HepG2 (cell line): ENCODE results near the gene TSR1. TPM values are rescaled to one million over a fixed set of nuclear protein-coding genes. Genes with fewer than 3 reads are reported as not detected.

Source experiments
- BORCS8-MEF2B ChIP-seq: sonication (generic); formaldehyde crosslinking; IDR thresholded peaks from 2 replicates; pipeline ENCODE4 v1.8.0; 2022; ENCODE audit warnings: mild to moderate bottlenecking, missing genetic modification reagents
- ELF4 ChIP-seq: sonication (generic); formaldehyde crosslinking; IDR thresholded peaks from 2 replicates; pipeline ENCODE4 v1.5.0; 2020; ENCODE audit warnings: missing genetic modification reagents, mild to moderate bottlenecking, moderate library complexity, borderline replicate concordance
- GABPA ChIP-seq, 2 experiments: IDR thresholded peaks; 2 replicates each; pipeline ENCODE4 v1.6.1; 2011 to 2016; ENCODE audit warnings: low read depth in 2 of 2, low read length in 1 of 2, missing biosample characterization in 1 of 2, missing genetic modification characterization in 1 of 2
- KAT7 ChIP-seq: IDR thresholded peaks from 2 replicates; pipeline ENCODE4 v1.6.1; 2018; ENCODE audit warnings: borderline replicate concordance, missing compliant biosample characterization
- KLF15 ChIP-seq: sonication (generic); formaldehyde crosslinking; IDR thresholded peaks from 2 replicates; pipeline ENCODE4 v1.8.1; 2023; ENCODE audit warnings: borderline replicate concordance, mild to moderate bottlenecking, inconsistent platforms, missing genetic modification reagents, mixed read lengths
- SAP130 ChIP-seq: IDR thresholded peaks from 2 replicates; pipeline ENCODE4 v1.6.1; 2016; ENCODE audit warnings: low read depth
- SOX13 ChIP-seq, 3 experiments: fragments of 450-650 bp in 1 of 3; sonication (generic) in 1 of 3; formaldehyde crosslinking in 1 of 3; IDR thresholded peaks in 2 of 3; conservative IDR thresholded peaks in 1 of 3; 2 replicates each; pipeline versions ENCODE4 v1.5.0 to v1.6.1; 2016 to 2020; ENCODE audit warnings: antibody characterized with exemption in 1 of 3, mild to moderate bottlenecking in 1 of 3, missing compliant biosample characterization in 1 of 3, missing genetic modification reagents in 1 of 3, moderate library complexity in 1 of 3
- SP2 ChIP-seq: sonication (generic); formaldehyde crosslinking; IDR thresholded peaks from 2 replicates; pipeline ENCODE4 v1.5.1; 2020; ENCODE audit warnings: mild to moderate bottlenecking, missing genetic modification reagents
- U2AF2 ChIP-seq: fragments of 200-400 bp; formaldehyde crosslinking; IDR thresholded peaks from 2 replicates; pipeline ENCODE4 v1.6.1; 2017; ENCODE audit warnings: low read depth, mild to moderate bottlenecking, low read length
- ZNF17 ChIP-seq: sonication (generic); formaldehyde crosslinking; IDR thresholded peaks from 2 replicates; pipeline ENCODE4 v1.5.0; 2020; ENCODE audit warnings: mild to moderate bottlenecking, missing genetic modification reagents
- ZZZ3 ChIP-seq: sonication (generic); formaldehyde crosslinking; IDR thresholded peaks from 2 replicates; pipeline ENCODE4 v1.4.0; 2020; ENCODE audit warnings: missing genetic modification reagents, mild to moderate bottlenecking, borderline replicate concordance
- polyA plus RNA-seq, 8 experiments: library from polyadenylated mRNA; depleted of rRNA in 3 of 8; stranded (reverse) in 7 of 8; unstranded in 1 of 8; fragments of >200 nt; fragmentation: Illumina TruSeq in 4 of 8; extraction: Trizol in 4 of 8; gene quantifications; 2 replicates each; pipeline versions ENCODE4 v1.2.1 to v1.2.3, GENCODE V29; 2011 to 2016; ENCODE audit warnings: low read depth in 4 of 8, missing spikeins in 1 of 8, mixed read lengths in 1 of 8; ENCODE audit not compliant: insufficient read depth in 1 of 8
- total RNA-seq, 5 experiments: library from RNA; depleted of rRNA; stranded (reverse); fragments of >200 nt; fragmentation: Illumina TruSeq; extraction: Trizol; gene quantifications; 2 replicates each; pipeline ENCODE4 v1.2.3, GENCODE V29; 2016; ENCODE audit warnings: low read depth in 1 of 5
- TF ChIP-seq, protein P1 (sequence below): sonication (generic); formaldehyde crosslinking; IDR thresholded peaks from 2 replicates; pipeline ENCODE4 v1.4.0; 2020; ENCODE audit warnings: missing genetic modification reagents
- TF ChIP-seq, protein P2 (sequence below): sonication (generic); formaldehyde crosslinking; IDR thresholded peaks from 2 replicates; pipeline ENCODE4 v1.4.0; 2020; ENCODE audit warnings: missing genetic modification reagents
- TF ChIP-seq, protein P3 (sequence below): sonication (generic); formaldehyde crosslinking; IDR thresholded peaks from 2 replicates; pipeline ENCODE4 v1.9.0; 2022; ENCODE audit warnings: missing genetic modification reagents, mild to moderate bottlenecking, borderline replicate concordance
- TF ChIP-seq, protein P4 (sequence below): sonication (generic); formaldehyde crosslinking; IDR thresholded peaks from 2 replicates; pipeline ENCODE4 v1.5.0; 2020; ENCODE audit warnings: mild to moderate bottlenecking, missing genetic modification reagents, borderline replicate concordance
- TF ChIP-seq, protein P5 (sequence below): sonication (generic); formaldehyde crosslinking; IDR thresholded peaks from 2 replicates; pipeline ENCODE4 v1.8.1; 2023; ENCODE audit warnings: missing genetic modification reagents, inconsistent platforms, borderline replicate concordance

Gene TSR1
- total and polyA plus RNA-seq, 2 of the 13 experiments (the other 11 are each of a cell fraction or from before 2014, with no cell fraction given) = 7.1 to 65.8 TPM

DNA sequence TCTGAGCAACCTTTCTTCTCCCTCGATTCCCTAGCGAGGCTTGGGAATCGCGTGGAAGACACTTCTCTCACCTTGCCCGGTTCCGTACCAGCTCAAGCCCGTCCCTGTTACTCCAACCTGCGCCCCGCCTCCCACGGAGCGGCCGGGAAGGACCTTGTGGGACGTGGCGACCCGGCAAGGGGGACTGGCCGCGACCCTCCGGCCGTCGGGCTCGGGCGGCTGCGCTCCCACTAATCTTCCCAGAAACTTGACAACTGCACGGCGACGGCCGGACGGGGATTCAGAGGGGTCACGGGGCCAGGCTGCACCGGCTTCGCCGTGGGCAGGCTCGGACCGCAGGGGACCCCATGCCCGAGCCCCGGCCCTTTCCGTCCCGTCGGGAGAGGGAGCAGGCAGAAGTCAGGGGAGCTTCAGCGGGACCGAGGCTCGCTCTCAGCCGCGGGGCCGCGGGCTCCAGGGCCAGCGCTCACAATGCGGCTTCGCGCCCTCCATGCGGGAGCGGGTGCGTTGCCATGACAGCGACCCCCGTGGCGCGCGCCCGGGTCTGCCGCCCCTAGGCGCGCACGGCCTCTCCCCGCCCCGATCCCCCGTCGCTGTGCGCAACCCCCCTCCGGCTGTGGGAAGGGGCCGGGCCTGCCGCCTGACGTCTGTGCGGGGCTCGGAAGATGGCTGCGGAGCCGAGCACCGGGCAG lies 741 bp upstream of the TSR1 start, which contains the start of gene SGSM2 (continued):
- TF ChIP-seq, protein P1, sequence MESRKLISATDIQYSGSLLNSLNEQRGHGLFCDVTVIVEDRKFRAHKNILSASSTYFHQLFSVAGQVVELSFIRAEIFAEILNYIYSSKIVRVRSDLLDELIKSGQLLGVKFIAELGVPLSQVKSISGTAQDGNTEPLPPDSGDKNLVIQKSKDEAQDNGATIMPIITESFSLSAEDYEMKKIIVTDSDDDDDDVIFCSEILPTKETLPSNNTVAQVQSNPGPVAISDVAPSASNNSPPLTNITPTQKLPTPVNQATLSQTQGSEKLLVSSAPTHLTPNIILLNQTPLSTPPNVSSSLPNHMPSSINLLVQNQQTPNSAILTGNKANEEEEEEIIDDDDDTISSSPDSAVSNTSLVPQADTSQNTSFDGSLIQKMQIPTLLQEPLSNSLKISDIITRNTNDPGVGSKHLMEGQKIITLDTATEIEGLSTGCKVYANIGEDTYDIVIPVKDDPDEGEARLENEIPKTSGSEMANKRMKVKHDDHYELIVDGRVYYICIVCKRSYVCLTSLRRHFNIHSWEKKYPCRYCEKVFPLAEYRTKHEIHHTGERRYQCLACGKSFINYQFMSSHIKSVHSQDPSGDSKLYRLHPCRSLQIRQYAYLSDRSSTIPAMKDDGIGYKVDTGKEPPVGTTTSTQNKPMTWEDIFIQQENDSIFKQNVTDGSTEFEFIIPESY (CRISPR knock-in tag) = no peak
- TF ChIP-seq, protein P2, sequence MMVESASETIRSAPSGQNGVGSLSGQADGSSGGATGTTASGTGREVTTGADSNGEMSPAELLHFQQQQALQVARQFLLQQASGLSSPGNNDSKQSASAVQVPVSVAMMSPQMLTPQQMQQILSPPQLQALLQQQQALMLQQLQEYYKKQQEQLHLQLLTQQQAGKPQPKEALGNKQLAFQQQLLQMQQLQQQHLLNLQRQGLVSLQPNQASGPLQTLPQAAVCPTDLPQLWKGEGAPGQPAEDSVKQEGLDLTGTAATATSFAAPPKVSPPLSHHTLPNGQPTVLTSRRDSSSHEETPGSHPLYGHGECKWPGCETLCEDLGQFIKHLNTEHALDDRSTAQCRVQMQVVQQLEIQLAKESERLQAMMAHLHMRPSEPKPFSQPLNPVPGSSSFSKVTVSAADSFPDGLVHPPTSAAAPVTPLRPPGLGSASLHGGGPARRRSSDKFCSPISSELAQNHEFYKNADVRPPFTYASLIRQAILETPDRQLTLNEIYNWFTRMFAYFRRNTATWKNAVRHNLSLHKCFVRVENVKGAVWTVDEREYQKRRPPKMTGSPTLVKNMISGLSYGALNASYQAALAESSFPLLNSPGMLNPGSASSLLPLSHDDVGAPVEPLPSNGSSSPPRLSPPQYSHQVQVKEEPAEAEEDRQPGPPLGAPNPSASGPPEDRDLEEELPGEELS (CRISPR knock-in tag) = no peak
- TF ChIP-seq ELF4 (CRISPR knock-in tag) = no peak
- TF ChIP-seq, protein P3, sequence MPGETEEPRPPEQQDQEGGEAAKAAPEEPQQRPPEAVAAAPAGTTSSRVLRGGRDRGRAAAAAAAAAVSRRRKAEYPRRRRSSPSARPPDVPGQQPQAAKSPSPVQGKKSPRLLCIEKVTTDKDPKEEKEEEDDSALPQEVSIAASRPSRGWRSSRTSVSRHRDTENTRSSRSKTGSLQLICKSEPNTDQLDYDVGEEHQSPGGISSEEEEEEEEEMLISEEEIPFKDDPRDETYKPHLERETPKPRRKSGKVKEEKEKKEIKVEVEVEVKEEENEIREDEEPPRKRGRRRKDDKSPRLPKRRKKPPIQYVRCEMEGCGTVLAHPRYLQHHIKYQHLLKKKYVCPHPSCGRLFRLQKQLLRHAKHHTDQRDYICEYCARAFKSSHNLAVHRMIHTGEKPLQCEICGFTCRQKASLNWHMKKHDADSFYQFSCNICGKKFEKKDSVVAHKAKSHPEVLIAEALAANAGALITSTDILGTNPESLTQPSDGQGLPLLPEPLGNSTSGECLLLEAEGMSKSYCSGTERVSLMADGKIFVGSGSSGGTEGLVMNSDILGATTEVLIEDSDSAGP (CRISPR knock-in tag) = peak; percentile 57; the same call in 1 of the 2 replicates
- TF ChIP-seq SOX13 (IDR thresholded peaks at IDR 0.05) = no peak
- 0 out of 4 replicates have a peak, but pooled peaks of 1 of the 2 experiments have one; percentile 6 for TF ChIP-seq SOX13 (CRISPR knock-in tag; conservative IDR thresholded peaks at IDR 0.05 in 1 of 2, IDR thresholded peaks at IDR 0.05 in 1 of 2)
- no peak for TF ChIP-seq KAT7 (CRISPR knock-in tag)
- no peak for TF ChIP-seq ZNF17
- TF ChIP-seq ZZZ3 (CRISPR knock-in tag) = no peak
- TF ChIP-seq GABPA (IDR thresholded peaks at IDR 0.05; ENCODE audit: low read depth, low read length) = peak; percentile 17; the same call in 1 of the 2 replicates
- TF ChIP-seq GABPA (CRISPR knock-in tag; IDR thresholded peaks at IDR 0.05; ENCODE audit: low read depth) = no peak
- TF ChIP-seq, protein P4, sequence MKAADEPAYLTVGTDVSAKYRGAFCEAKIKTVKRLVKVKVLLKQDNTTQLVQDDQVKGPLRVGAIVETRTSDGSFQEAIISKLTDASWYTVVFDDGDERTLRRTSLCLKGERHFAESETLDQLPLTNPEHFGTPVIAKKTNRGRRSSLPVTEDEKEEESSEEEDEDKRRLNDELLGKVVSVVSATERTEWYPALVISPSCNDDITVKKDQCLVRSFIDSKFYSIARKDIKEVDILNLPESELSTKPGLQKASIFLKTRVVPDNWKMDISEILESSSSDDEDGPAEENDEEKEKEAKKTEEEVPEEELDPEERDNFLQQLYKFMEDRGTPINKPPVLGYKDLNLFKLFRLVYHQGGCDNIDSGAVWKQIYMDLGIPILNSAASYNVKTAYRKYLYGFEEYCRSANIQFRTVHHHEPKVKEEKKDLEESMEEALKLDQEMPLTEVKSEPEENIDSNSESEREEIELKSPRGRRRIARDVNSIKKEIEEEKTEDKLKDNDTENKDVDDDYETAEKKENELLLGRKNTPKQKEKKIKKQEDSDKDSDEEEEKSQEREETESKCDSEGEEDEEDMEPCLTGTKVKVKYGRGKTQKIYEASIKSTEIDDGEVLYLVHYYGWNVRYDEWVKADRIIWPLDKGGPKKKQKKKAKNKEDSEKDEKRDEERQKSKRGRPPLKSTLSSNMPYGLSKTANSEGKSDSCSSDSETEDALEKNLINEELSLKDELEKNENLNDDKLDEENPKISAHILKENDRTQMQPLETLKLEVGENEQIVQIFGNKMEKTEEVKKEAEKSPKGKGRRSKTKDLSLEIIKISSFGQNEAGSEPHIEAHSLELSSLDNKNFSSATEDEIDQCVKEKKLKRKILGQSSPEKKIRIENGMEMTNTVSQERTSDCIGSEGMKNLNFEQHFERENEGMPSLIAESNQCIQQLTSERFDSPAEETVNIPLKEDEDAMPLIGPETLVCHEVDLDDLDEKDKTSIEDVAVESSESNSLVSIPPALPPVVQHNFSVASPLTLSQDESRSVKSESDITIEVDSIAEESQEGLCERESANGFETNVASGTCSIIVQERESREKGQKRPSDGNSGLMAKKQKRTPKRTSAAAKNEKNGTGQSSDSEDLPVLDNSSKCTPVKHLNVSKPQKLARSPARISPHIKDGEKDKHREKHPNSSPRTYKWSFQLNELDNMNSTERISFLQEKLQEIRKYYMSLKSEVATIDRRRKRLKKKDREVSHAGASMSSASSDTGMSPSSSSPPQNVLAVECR (CRISPR knock-in tag) = peak; percentile 16
- 0 out of 2 replicates have a peak, but pooled peaks have one; percentile 28 for TF ChIP-seq SAP130 (CRISPR knock-in tag)
- no peak; the same call in 1 of the 2 replicates for TF ChIP-seq BORCS8-MEF2B (CRISPR knock-in tag)
- TF ChIP-seq SP2 = no peak
- TF ChIP-seq KLF15 = no peak
- no peak for TF ChIP-seq U2AF2
- TF ChIP-seq, protein P5, sequence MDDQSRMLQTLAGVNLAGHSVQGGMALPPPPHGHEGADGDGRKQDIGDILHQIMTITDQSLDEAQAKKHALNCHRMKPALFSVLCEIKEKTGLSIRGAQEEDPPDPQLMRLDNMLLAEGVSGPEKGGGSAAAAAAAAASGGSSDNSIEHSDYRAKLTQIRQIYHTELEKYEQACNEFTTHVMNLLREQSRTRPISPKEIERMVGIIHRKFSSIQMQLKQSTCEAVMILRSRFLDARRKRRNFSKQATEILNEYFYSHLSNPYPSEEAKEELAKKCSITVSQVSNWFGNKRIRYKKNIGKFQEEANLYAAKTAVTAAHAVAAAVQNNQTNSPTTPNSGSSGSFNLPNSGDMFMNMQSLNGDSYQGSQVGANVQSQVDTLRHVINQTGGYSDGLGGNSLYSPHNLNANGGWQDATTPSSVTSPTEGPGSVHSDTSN = 0 out of 2 replicates have a peak, but pooled peaks have one; percentile 9
